A172 (cell line): ENCODE results near the gene EFHB. TPM values are rescaled to one million over a fixed set of nuclear protein-coding genes. Genes with fewer than 3 reads are reported as not detected.

Experiments
- total RNA-seq: library from RNA; depleted of rRNA; stranded (reverse); fragments of >200 nt; shearing (Covaris generic); gene quantifications from 2 replicates; pipeline ENCODE4 v1.2.3, GENCODE V29; 2014; rRNA removed

Gene EFHB
- total RNA-seq, 1 experiment from 2014 or later: 0.71 TPM

Other genes starting within 250 kb of the EFHB start
- gene RAB5A, start 12.9 kb upstream of the EFHB start, total RNA-seq: 56.6 and 74.8 TPM in 2 replicates
- not detected in 2 replicates for gene PP2D1, start 78.0 kb upstream of the EFHB start, total RNA-seq
- 14.0 and 15.8 TPM in 2 replicates for gene KAT2B, start 106.2 kb upstream of the EFHB start, total RNA-seq